ENCODE measurements around the gene HSPA1A.
A peak's percentile ranks its signal among the peaks of the same experiment; 100 is the strongest.
"Not testable (repeated sequence)": the region's sequence is repeated elsewhere in the genome, so short reads cannot be mapped to it uniquely, and the experiment has no call there.

Gene HSPA1A

GRCh38 chr6:31864123-31864562, 48.8 kb downstream of the HSPA1A start:
- not testable (repeated sequence) for H4K20me1 ChIP-seq (ENCODE audit: insufficient read depth); H3K4me3 ChIP-seq (IDR thresholded peaks at IDR 0.05; ENCODE audit: insufficient read depth, low read depth, low read length); H3K36me3 ChIP-seq (ENCODE audit: insufficient read depth); H3K79me2 ChIP-seq (ENCODE audit: insufficient read depth, low read depth); H3K4me1 ChIP-seq (ENCODE audit: low read depth, poor library complexity, severe bottlenecking); H3K27me3 ChIP-seq (ENCODE audit: insufficient read depth, low read depth)
- peak overlapping the region; percentile 87 for H3K27ac ChIP-seq
- peak overlapping the region; percentile 81 for H3K4me2 ChIP-seq
- H3K9ac ChIP-seq: peak overlapping the region; percentile 84
- H2AFZ ChIP-seq (ENCODE audit: low read depth): peak overlapping the region; percentile 65
- TF ChIP-seq CTCF (conservative IDR thresholded peaks at IDR 0.05; ENCODE audit: low read depth, low read length): 0 out of 2 replicates have a peak, but pooled peaks have one; percentile 27

GRCh38 chr6:31864818-31865204, 49.5 kb downstream of the HSPA1A start:
- H3K4me3 ChIP-seq (IDR thresholded peaks at IDR 0.05; ENCODE audit: insufficient read depth, low read depth, low read length): no peak overlapping the region
- no peaks in the 10 kb centered on the region for H3K79me2 ChIP-seq (ENCODE audit: insufficient read depth, low read depth)
- TF ChIP-seq CTCF (conservative IDR thresholded peaks at IDR 0.05; ENCODE audit: low read depth, low read length): no peak
- H3K27me3 ChIP-seq (ENCODE audit: insufficient read depth, low read depth): peaks cover 6% of the 10 kb centered on the region; the same call in 1 of the 2 replicates
- no peak overlapping the region for H2AFZ ChIP-seq (ENCODE audit: low read depth)
- H3K9ac ChIP-seq: no peak overlapping the region
- peaks cover 10% of the 10 kb centered on the region for H3K4me1 ChIP-seq (ENCODE audit: low read depth, poor library complexity, severe bottlenecking)
- no peaks in the 10 kb centered on the region for H4K20me1 ChIP-seq (ENCODE audit: insufficient read depth)
- no peaks in the 10 kb centered on the region for H3K36me3 ChIP-seq (ENCODE audit: insufficient read depth)
- no peak overlapping the region; the same call in 1 of the 2 replicates for H3K4me2 ChIP-seq
- no peak overlapping the region for H3K27ac ChIP-seq

GRCh38 chr6:31865205-31866118, 50.1 kb downstream of the HSPA1A start:
- Histone ChIP-seq H2AFZ (ENCODE audit: low read depth) (no peak overlapping the region), H3K4me3 (IDR thresholded peaks at IDR 0.05; ENCODE audit: insufficient read depth, low read depth, low read length) (no peak overlapping the region), H3K9ac (no peak overlapping the region), H4K20me1 (ENCODE audit: insufficient read depth) (no peaks in the 10 kb centered on the region), H3K4me1 (ENCODE audit: low read depth, poor library complexity, severe bottlenecking) (peaks cover 10% of the 10 kb centered on the region), H3K27me3 (ENCODE audit: insufficient read depth, low read depth) (peaks cover 6% of the 10 kb centered on the region; the same call in 1 of the 2 replicates), H3K79me2 (ENCODE audit: insufficient read depth, low read depth) (no peaks in the 10 kb centered on the region), H3K27ac (no peak overlapping the region), H3K4me2 (no peak overlapping the region), H3K36me3 (ENCODE audit: insufficient read depth) (no peaks in the 10 kb centered on the region)
- no peak for TF ChIP-seq CTCF (conservative IDR thresholded peaks at IDR 0.05; ENCODE audit: low read depth, low read length)
